Measurements from ENCODE around the gene EHD3. TPM values are rescaled to one million over a fixed set of nuclear protein-coding genes. Genes with fewer than 3 reads are reported as not detected.

The EHD3 gene
- total and polyA plus RNA-seq, 2 of the 8 experiments (the other 6 are each of a cell fraction or from before 2014, with no cell fraction given) = 9.3 to 12.0 TPM

DNA sequence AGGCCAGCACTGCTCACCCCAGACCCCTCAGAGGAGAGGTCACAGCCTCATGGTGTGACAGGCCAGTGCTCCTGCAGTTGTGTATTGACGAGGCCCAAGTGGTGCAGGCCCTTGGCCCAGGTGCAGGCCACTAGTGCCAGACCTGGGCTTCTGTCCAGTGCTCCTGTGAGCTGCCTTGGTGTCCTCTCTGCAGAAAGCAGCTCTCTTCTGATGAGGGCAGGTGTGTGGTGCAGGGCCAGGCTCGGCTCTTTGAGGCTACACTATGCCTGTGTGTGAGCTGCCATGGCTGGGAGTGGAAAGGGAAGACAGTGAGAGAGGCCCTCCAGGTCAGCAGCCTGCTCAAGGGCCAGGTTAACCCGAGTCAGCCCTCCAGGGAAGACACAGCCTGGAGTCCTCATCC lies 17.1 kb downstream of the EHD3 start (continued):
- TF ChIP-seq TAF1 (IDR thresholded peaks at IDR 0.05; ENCODE audit: low read depth, low read length) (no peak), KDM1A (IDR thresholded peaks at IDR 0.05; ENCODE audit: borderline replicate concordance, low read length) (no peak), SIN3A (conservative IDR thresholded peaks at IDR 0.05 in 1 of 2, IDR thresholded peaks at IDR 0.05 in 1 of 2; ENCODE audit: low read depth in 1 of 2, low read length in 2 of 2) (no peak), NANOG (IDR thresholded peaks at IDR 0.05; ENCODE audit: insufficient read depth, low read depth, low read length, poor library complexity, severe bottlenecking) (no peak)

Measured in H1 (cell line).